Keratinocyte (primary cell): ENCODE data around the gene MSX2.

Experiments used
- CTCF ChIP-seq, 3 experiments: IDR thresholded peaks in 1 of 3; conservative IDR thresholded peaks in 1 of 3; optimal IDR thresholded peaks in 1 of 3; 2 replicates in 2 of 3; 3 replicates in 1 of 3; pipeline versions ENCODE3 to v1.5.1; 2011; ENCODE audit warnings: low read length in 3 of 3, mild to moderate bottlenecking in 3 of 3, moderate library complexity in 2 of 3, control low read depth in 1 of 3, inconsistent platforms in 1 of 3; ENCODE audit not compliant: insufficient read depth in 2 of 3; ENCODE audit errors: extremely low read depth in 1 of 3
- EZH2 ChIP-seq: IDR thresholded peaks from one replicate; pipeline ENCODE4 v1.6.1; 2012; ENCODE audit warnings: inconsistent platforms, mild to moderate bottlenecking, low read length, moderate library complexity

- TF ChIP-seq EZH2 (no peak), CTCF (optimal IDR thresholded peaks at IDR 0.05 in 1 of 3, IDR thresholded peaks at IDR 0.05 in 1 of 3, conservative IDR thresholded peaks at IDR 0.05 in 1 of 3; ENCODE audit: extremely low read depth in 1 of 3, insufficient read depth in 2 of 3, low read length in 3 of 3) (no peak)
Measured at GRCh38 chr5:174724484-174725260, at the start of gene MSX2.
